ENCODE measurements around the gene MRPL23.

DNA sequence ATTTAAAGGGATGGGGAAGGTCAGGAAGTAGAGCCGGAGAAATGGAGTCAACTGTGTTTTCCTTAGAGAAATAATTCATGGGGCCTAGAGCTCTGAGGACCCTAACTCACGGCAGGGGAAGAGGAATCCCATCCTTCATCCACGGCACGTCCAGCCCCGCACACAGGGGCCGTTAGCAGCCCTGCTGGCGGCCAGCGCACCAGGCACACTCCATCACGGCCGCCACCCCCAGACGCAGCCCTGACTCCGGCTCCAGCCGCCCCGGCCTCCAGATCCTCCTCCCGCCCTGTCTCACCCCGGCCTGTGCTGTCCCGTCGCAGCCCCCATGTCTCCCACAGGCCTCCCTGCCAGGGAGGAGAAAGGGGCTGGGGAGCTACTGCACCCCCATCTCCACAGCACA is 11.2 kb downstream of the MRPL23 start:
- TF ChIP-seq CTCF (IDR thresholded peaks at IDR 0.05; ENCODE audit: borderline replicate concordance, extremely low read depth, low read length, poor library complexity, severe bottlenecking), result no peak
- no peak for TF ChIP-seq EZH2 (IDR thresholded peaks at IDR 0.05; ENCODE audit: borderline replicate concordance, low read depth, low read length, severe bottlenecking)
